ENCODE results near the gene LCNL1.

Gene LCNL1

GRCh38 chr9:136961279-136962065, 21.3 kb upstream of the LCNL1 start:
- peaks cover 12% of the 10 kb centered on the region for H3K79me1 ChIP-seq (ENCODE audit: low read length)

GRCh38 chr9:136962163-136962562, 20.6 kb upstream of the LCNL1 start:
- Histone ChIP-seq H3K27ac (ENCODE audit: low read depth, low read length) (no peak overlapping the region), H3K9ac (ENCODE audit: low read length) (no peak overlapping the region), H2BK120ac (ENCODE audit: insufficient read depth, low read length, poor library complexity) (peak overlapping the region; percentile 17), H4K8ac (ENCODE audit: low read depth, low read length) (no peak overlapping the region), H3K4me2 (ENCODE audit: low read length) (no peak overlapping the region), H2AFZ (ENCODE audit: insufficient read depth, low read length, poor library complexity) (no peak overlapping the region), H3K4ac (ENCODE audit: low read depth, low read length) (no peak overlapping the region), H3K4me3 (ENCODE audit: low read depth, low read length) (no peak overlapping the region), H3K79me2 (ENCODE audit: control insufficient read depth, insufficient read depth, low read length, poor library complexity) (no peaks in the 10 kb centered on the region), H3K79me1 (ENCODE audit: low read length) (peaks cover 12% of the 10 kb centered on the region), H3K27me3 (ENCODE audit: insufficient read depth, low read length) (no peaks in the 10 kb centered on the region), H2BK5ac (ENCODE audit: low read depth, low read length, poor library complexity) (no peak overlapping the region), H3K14ac (ENCODE audit: low read length) (no peak overlapping the region), H2AK5ac (ENCODE audit: low read length) (no peak overlapping the region), H4K12ac (ENCODE audit: low read depth, low read length) (no peak overlapping the region), H3K36me3 (ENCODE audit: control insufficient read depth in 1 of 2, insufficient read depth in 2 of 2, low read length in 2 of 2) (no peaks in the 10 kb centered on the region), H3K9me3 (ENCODE audit: insufficient read depth, low read depth, low read length) (peaks cover 8% of the 10 kb centered on the region), H4K91ac (ENCODE audit: low read depth, low read length) (peak overlapping the region; percentile 88), H3K23ac (ENCODE audit: low read length) (no peak overlapping the region), H3K18ac (ENCODE audit: low read length) (no peak overlapping the region), H2BK12ac (ENCODE audit: low read length) (no peak overlapping the region), H3K4me1 (ENCODE audit: control insufficient read depth in 1 of 2, insufficient read depth in 2 of 2, low read length in 2 of 2) (peaks cover 3% of the 10 kb centered on the region in 2 experiments)
- DNase-seq, result no peak
- no CpG with 5 or more reads among the region's 9 CpGs for WGBS (ENCODE audit: extremely low coverage, insufficient coverage, insufficient read length)

More at GRCh38 chr9:136961279-136962065, 21.3 kb upstream of the LCNL1 start:
- peak overlapping the region; percentile 87 for H2BK120ac ChIP-seq (ENCODE audit: insufficient read depth, low read length, poor library complexity)
- peaks cover 9% of the 10 kb centered on the region for H3K9me3 ChIP-seq (ENCODE audit: insufficient read depth, low read depth, low read length)
- H3K4me2 ChIP-seq (ENCODE audit: low read length), result no peak overlapping the region
- H3K14ac ChIP-seq (ENCODE audit: low read length), result peak overlapping the region; percentile 31
- H2AK5ac ChIP-seq (ENCODE audit: low read length), result no peak overlapping the region
- H3K4me1 ChIP-seq (ENCODE audit: control insufficient read depth in 1 of 2, insufficient read depth in 2 of 2, low read length in 2 of 2), result peaks cover 3% of the 10 kb centered on the region in 2 experiments
- no peaks in the 10 kb centered on the region for H3K36me3 ChIP-seq (ENCODE audit: control insufficient read depth in 1 of 2, insufficient read depth in 2 of 2, low read length in 2 of 2)
- H3K9ac ChIP-seq (ENCODE audit: low read length), result no peak overlapping the region
- H3K4ac ChIP-seq (ENCODE audit: low read depth, low read length), result no peak overlapping the region
- peak overlapping the region; percentile 88 for H4K91ac ChIP-seq (ENCODE audit: low read depth, low read length)
- no peak overlapping the region for H3K18ac ChIP-seq (ENCODE audit: low read length)
- H3K23ac ChIP-seq (ENCODE audit: low read length), result no peak overlapping the region
- H3K4me3 ChIP-seq (ENCODE audit: low read depth, low read length), result no peak overlapping the region
- no peak overlapping the region for H2BK12ac ChIP-seq (ENCODE audit: low read length)
- WGBS (ENCODE audit: extremely low coverage, insufficient coverage, insufficient read length), result no CpG with 5 or more reads among the region's 23 CpGs
- peak overlapping the region; percentile 38 for H2BK5ac ChIP-seq (ENCODE audit: low read depth, low read length, poor library complexity)
- H3K79me2 ChIP-seq (ENCODE audit: control insufficient read depth, insufficient read depth, low read length, poor library complexity), result no peaks in the 10 kb centered on the region
- H2AFZ ChIP-seq (ENCODE audit: insufficient read depth, low read length, poor library complexity), result no peak overlapping the region
- no peaks in the 10 kb centered on the region for H3K27me3 ChIP-seq (ENCODE audit: insufficient read depth, low read length)
- H4K12ac ChIP-seq (ENCODE audit: low read depth, low read length), result peak overlapping the region; percentile 45
- H3K27ac ChIP-seq (ENCODE audit: low read depth, low read length), result no peak overlapping the region
- DNase-seq, result peak; percentile 41 to 45
- H4K8ac ChIP-seq (ENCODE audit: low read depth, low read length), result peak overlapping the region; percentile 17

DNA sequence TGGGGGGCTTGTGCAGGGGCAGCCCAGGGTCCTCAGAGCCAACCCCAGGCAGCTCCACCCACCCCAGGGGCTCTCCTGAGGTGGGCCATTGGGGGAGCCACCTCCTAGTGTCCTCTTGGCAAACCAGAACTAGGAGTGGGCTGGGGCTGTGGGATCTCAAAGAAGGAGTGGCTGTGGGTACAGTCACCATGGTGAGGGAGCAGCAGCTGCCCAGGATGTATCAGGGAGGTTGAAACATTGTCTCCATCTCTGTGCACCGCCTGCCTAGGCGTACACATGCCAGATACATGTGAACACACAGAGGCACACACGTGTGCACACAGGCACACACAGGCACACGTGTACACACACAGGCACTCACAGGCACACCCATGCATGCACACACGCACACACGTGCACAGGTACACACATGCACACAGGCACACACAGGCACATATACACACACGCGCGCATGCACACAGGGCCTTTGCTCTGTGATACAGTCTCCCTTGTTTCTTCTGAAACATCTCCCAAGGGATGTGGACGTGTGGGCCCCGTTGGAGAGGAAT, 20.0 kb upstream of the LCNL1 start:
- H3K36me3 ChIP-seq (ENCODE audit: control insufficient read depth in 1 of 2, insufficient read depth in 2 of 2, low read length in 2 of 2), result no peaks in the 10 kb centered on the region
- no peak overlapping the region for H2BK12ac ChIP-seq (ENCODE audit: low read length)
- no peak overlapping the region for H3K14ac ChIP-seq (ENCODE audit: low read length)
- DNase-seq, result no peak
- no peak overlapping the region for H2BK120ac ChIP-seq (ENCODE audit: insufficient read depth, low read length, poor library complexity)
- no peak overlapping the region for H3K9ac ChIP-seq (ENCODE audit: low read length)
- no peak overlapping the region for H2BK5ac ChIP-seq (ENCODE audit: low read depth, low read length, poor library complexity)
- WGBS (ENCODE audit: extremely low coverage, insufficient coverage, insufficient read length), result no CpG with 5 or more reads among the region's 11 CpGs
- H4K12ac ChIP-seq (ENCODE audit: low read depth, low read length), result no peak overlapping the region
- H3K27ac ChIP-seq (ENCODE audit: low read depth, low read length), result no peak overlapping the region
- no peak overlapping the region for H3K4ac ChIP-seq (ENCODE audit: low read depth, low read length)
- H3K4me1 ChIP-seq (ENCODE audit: control insufficient read depth in 1 of 2, insufficient read depth in 2 of 2, low read length in 2 of 2), result peaks cover 3% of the 10 kb centered on the region in 2 experiments
- peak overlapping the region; percentile 32 for H3K4me3 ChIP-seq (ENCODE audit: low read depth, low read length)
- H3K18ac ChIP-seq (ENCODE audit: low read length), result no peak overlapping the region
- no peak overlapping the region for H2AK5ac ChIP-seq (ENCODE audit: low read length)
- H3K4me2 ChIP-seq (ENCODE audit: low read length), result no peak overlapping the region
- no peak overlapping the region for H4K8ac ChIP-seq (ENCODE audit: low read depth, low read length)
- H2AFZ ChIP-seq (ENCODE audit: insufficient read depth, low read length, poor library complexity), result no peak overlapping the region
- peaks cover 7% of the 10 kb centered on the region for H3K9me3 ChIP-seq (ENCODE audit: insufficient read depth, low read depth, low read length)
- H3K79me1 ChIP-seq (ENCODE audit: low read length), result peaks cover 12% of the 10 kb centered on the region
- H3K27me3 ChIP-seq (ENCODE audit: insufficient read depth, low read length), result no peaks in the 10 kb centered on the region
- H3K23ac ChIP-seq (ENCODE audit: low read length), result no peak overlapping the region
- H4K91ac ChIP-seq (ENCODE audit: low read depth, low read length), result peak overlapping the region; percentile 13
- H3K79me2 ChIP-seq (ENCODE audit: control insufficient read depth, insufficient read depth, low read length, poor library complexity), result no peaks in the 10 kb centered on the region

DNA sequence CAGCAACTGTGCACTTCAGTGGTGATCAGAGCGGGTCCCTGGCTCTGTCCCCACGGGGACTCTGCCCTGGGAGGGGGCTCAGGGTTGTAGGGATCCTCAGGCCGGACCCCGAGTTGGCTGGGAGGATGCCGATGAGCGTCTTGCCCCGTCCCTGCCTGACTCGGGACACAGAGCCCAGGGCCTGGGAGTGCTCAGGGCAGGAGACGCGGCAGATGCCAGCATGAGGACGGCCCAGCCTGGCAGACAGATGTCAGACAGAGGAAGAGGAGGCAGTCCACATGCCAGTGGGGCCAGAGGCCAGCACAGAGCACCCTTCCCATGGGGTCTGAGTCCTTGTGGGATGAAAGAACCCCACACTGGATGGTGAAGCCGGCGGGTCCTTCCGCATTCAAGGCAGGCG, 19.5 kb upstream of the LCNL1 start:
- no peak for DNase-seq
- H3K27ac ChIP-seq (ENCODE audit: low read depth, low read length), result no peak overlapping the region
- WGBS (ENCODE audit: extremely low coverage, insufficient coverage, insufficient read length), result no CpG with 5 or more reads among the region's 15 CpGs
- H2BK120ac ChIP-seq (ENCODE audit: insufficient read depth, low read length, poor library complexity), result no peak overlapping the region
- H4K91ac ChIP-seq (ENCODE audit: low read depth, low read length), result peak overlapping the region; percentile 77
- no peak overlapping the region for H3K4ac ChIP-seq (ENCODE audit: low read depth, low read length)
- peak overlapping the region; percentile 11 for H3K18ac ChIP-seq (ENCODE audit: low read length)
- H3K36me3 ChIP-seq (ENCODE audit: control insufficient read depth in 1 of 2, insufficient read depth in 2 of 2, low read length in 2 of 2), result no peaks in the 10 kb centered on the region
- H2AFZ ChIP-seq (ENCODE audit: insufficient read depth, low read length, poor library complexity), result no peak overlapping the region
- no peaks in the 10 kb centered on the region for H3K79me2 ChIP-seq (ENCODE audit: control insufficient read depth, insufficient read depth, low read length, poor library complexity)
- peak overlapping the region; percentile 31 for H2BK5ac ChIP-seq (ENCODE audit: low read depth, low read length, poor library complexity)
- no peak overlapping the region for H3K4me3 ChIP-seq (ENCODE audit: low read depth, low read length)
- H4K12ac ChIP-seq (ENCODE audit: low read depth, low read length), result no peak overlapping the region
- no peak overlapping the region for H3K9ac ChIP-seq (ENCODE audit: low read length)
- H3K4me2 ChIP-seq (ENCODE audit: low read length), result no peak overlapping the region
- peaks cover 3% of the 10 kb centered on the region for H3K9me3 ChIP-seq (ENCODE audit: insufficient read depth, low read depth, low read length)
- H3K23ac ChIP-seq (ENCODE audit: low read length), result no peak overlapping the region
- H2BK12ac ChIP-seq (ENCODE audit: low read length), result peak overlapping the region; percentile 23
- H2AK5ac ChIP-seq (ENCODE audit: low read length), result no peak overlapping the region
- H3K79me1 ChIP-seq (ENCODE audit: low read length), result peaks cover 12% of the 10 kb centered on the region
- H3K4me1 ChIP-seq (ENCODE audit: control insufficient read depth in 1 of 2, insufficient read depth in 2 of 2, low read length in 2 of 2), result peaks cover 3% of the 10 kb centered on the region in 2 experiments
- no peak overlapping the region for H3K14ac ChIP-seq (ENCODE audit: low read length)
- no peaks in the 10 kb centered on the region for H3K27me3 ChIP-seq (ENCODE audit: insufficient read depth, low read length)
- H4K8ac ChIP-seq (ENCODE audit: low read depth, low read length), result no peak overlapping the region

Data from trophoblast cell (in vitro differentiated cells and primary cell).